Kasumi-1 (cell line): ENCODE results near the gene CACNB2.

Experiments used
- DNase-seq, 2 experiments: peaks; one replicate each; lab custom pipeline; 2025; lab: John Stamatoyannopoulos, UW

The CACNB2 gene

GRCh38 chr10:18140149-18140956 lies at the start of gene CACNB2:
Gene CACNB2, plus strand, starts transcription at chr10:18140424.
- DNase-seq: no peak

GRCh38 chr10:18094332-18094731 lies 45.9 kb upstream of the CACNB2 start:
- no peak for DNase-seq

GRCh38 chr10:18094793-18095192 lies 45.4 kb upstream of the CACNB2 start:
- DNase-seq: no peak

GRCh38 chr10:18097524-18097923 lies 42.7 kb upstream of the CACNB2 start:
- no peak for DNase-seq

GRCh38 chr10:18098201-18098600 lies 42.0 kb upstream of the CACNB2 start:
- no peak for DNase-seq

GRCh38 chr10:18099415-18099814 lies 40.8 kb upstream of the CACNB2 start:
- no peak for DNase-seq

- peak; percentile 63 to 76 for DNase-seq
These were observed 39.6 kb upstream of the CACNB2 start for GRCh38 chr10:18100669-18101068.

GRCh38 chr10:18102404-18102803 lies 37.8 kb upstream of the CACNB2 start:
- no peak for DNase-seq

- peak; percentile 78 to 79 for DNase-seq
These were observed 35.9 kb upstream of the CACNB2 start for GRCh38 chr10:18104223-18104872.

GRCh38 chr10:18109341-18109870 lies 30.8 kb upstream of the CACNB2 start:
- DNase-seq: no peak

- no peak for DNase-seq
These were observed 26.3 kb upstream of the CACNB2 start for GRCh38 chr10:18113881-18114280.

GRCh38 chr10:18117276-18117675 lies 22.9 kb upstream of the CACNB2 start:
- DNase-seq: no peak

- DNase-seq: no peak
These were observed 17.5 kb upstream of the CACNB2 start for GRCh38 chr10:18122753-18123152.

- no peak for DNase-seq
These were observed 7.2 kb upstream of the CACNB2 start for GRCh38 chr10:18133046-18133445.

GRCh38 chr10:18134509-18134908 lies 5.7 kb upstream of the CACNB2 start:
- DNase-seq: no peak

GRCh38 chr10:18134921-18135320 lies 5.3 kb upstream of the CACNB2 start:
- no peak for DNase-seq

GRCh38 chr10:18136073-18136791 lies 4.0 kb upstream of the CACNB2 start:
- no peak for DNase-seq

GRCh38 chr10:18137111-18137510 lies 3.1 kb upstream of the CACNB2 start:
- DNase-seq: no peak

- no peak for DNase-seq
These were observed 977 bp downstream of the CACNB2 start for GRCh38 chr10:18140957-18141845.

- DNase-seq: no peak
These were observed 1.9 kb downstream of the CACNB2 start for GRCh38 chr10:18142151-18142550.

- DNase-seq: no peak
These were observed 4.2 kb downstream of the CACNB2 start for GRCh38 chr10:18144396-18144795.

GRCh38 chr10:18144928-18145327 lies 4.7 kb downstream of the CACNB2 start:
- DNase-seq: no peak
